ENCODE measurements around the gene DLEU7.

The DLEU7 gene

GRCh38 chr13:50842251-50842989, 1.1 kb downstream of the DLEU7 start:
- DNase-seq, result no peak

GRCh38 chr13:50841786-50842185, 1.7 kb downstream of the DLEU7 start:
- DNase-seq, result no peak

- DNase-seq, result no peak
Measured at GRCh38 chr13:50840284-50840683, 3.2 kb downstream of the DLEU7 start.

GRCh38 chr13:50839828-50840227, 3.7 kb downstream of the DLEU7 start:
- no peak for DNase-seq

- DNase-seq, result no peak
Measured at GRCh38 chr13:50838701-50839100, 4.8 kb downstream of the DLEU7 start.

- no peak for DNase-seq
Measured at GRCh38 chr13:50838031-50838430, 5.5 kb downstream of the DLEU7 start.

- no peak for DNase-seq
Measured at GRCh38 chr13:50831512-50831911, 12.0 kb downstream of the DLEU7 start.

- no peak for DNase-seq
Measured at GRCh38 chr13:50829896-50830295, 13.6 kb downstream of the DLEU7 start.

- DNase-seq, result no peak
Measured at GRCh38 chr13:50829226-50829625, 14.3 kb downstream of the DLEU7 start.

GRCh38 chr13:50826035-50826434, 17.5 kb downstream of the DLEU7 start:
- no peak for DNase-seq

- DNase-seq, result no peak
Measured at GRCh38 chr13:50812242-50812641, 31.2 kb downstream of the DLEU7 start.

- DNase-seq, result no peak
Measured at GRCh38 chr13:50810998-50811397, 32.5 kb downstream of the DLEU7 start.

GRCh38 chr13:50810468-50810867, 33.0 kb downstream of the DLEU7 start:
- DNase-seq, result no peak

- no peak for DNase-seq
Measured at GRCh38 chr13:50809133-50810090, 34.1 kb downstream of the DLEU7 start.

GRCh38 chr13:50805805-50806204, 37.7 kb downstream of the DLEU7 start:
- DNase-seq, result no peak

GRCh38 chr13:50801087-50801931, 42.2 kb downstream of the DLEU7 start:
- peak; percentile 73 for DNase-seq

- DNase-seq, result no peak
Measured at GRCh38 chr13:50800091-50800739, 43.3 kb downstream of the DLEU7 start.

GRCh38 chr13:50798923-50799322, 44.6 kb downstream of the DLEU7 start:
- DNase-seq, result no peak

- DNase-seq, result no peak
Measured at GRCh38 chr13:50797091-50797490, 46.4 kb downstream of the DLEU7 start.

GRCh38 chr13:50796463-50796862, 47.0 kb downstream of the DLEU7 start:
- DNase-seq, result no peak

GRCh38 chr13:50794226-50794625, 49.3 kb downstream of the DLEU7 start:
- no peak for DNase-seq

GRCh38 chr13:50793026-50793425, 50.5 kb downstream of the DLEU7 start:
- DNase-seq, result no peak

Data from CD4-positive, alpha-beta T cell treated with Interleukin-17A for 4 hours (primary cell).